Cardiac fibroblast (primary cell): ENCODE data around the gene FBF1.
"Not testable (repeated sequence)": the region's sequence is repeated elsewhere in the genome, so short reads cannot be mapped to it uniquely, and the experiment has no call there.

ENCODE experiments used
- DNase-seq, 2 donors: peaks; one replicate each; pipeline versions ENCODE4 v3.0.0 to v3.0.0-alpha.2; 2010; ENCODE audit warnings: low read depth in 2 of 2
- H3K4me3 ChIP-seq, 2 donors: replicated peaks in 1 of 2; 1 replicate in 1 of 2; 2 replicates in 1 of 2; pipeline ENCODE4 v1.5.1; 2011; ENCODE audit warnings: low read depth in 2 of 2, low read length in 2 of 2, mild to moderate bottlenecking in 2 of 2, moderate library complexity in 1 of 2
- TF ChIP-seq, protein P1 (sequence below): IDR thresholded peaks from one replicate; pipeline ENCODE4 v1.5.1; 2011; ENCODE audit warnings: low read depth, mild to moderate bottlenecking, low read length, inconsistent platforms

FBF1 gene

DNA sequence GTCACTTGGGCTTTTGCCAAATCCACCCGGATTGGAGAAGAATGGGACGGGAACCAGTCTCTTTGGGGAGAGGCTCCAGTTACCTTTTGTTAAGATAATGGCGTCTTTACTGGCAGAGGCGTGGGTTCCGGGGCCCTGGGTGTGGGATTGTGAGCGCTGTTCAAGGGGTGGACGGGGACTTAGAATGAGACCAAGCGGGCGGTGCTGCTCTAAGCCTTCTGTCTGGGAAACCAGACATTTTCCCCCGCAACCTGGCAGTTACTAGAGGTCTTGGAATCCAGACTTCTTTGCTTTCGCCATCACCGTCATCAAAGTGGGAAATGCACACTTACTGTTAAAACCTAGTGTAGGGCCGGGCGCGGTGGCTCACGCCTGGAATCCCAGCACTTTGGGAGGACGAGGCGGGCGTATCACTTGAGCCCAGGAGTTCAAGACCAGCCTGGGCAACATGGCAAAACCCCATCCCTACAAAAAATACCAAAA, 38.9 kb upstream of the FBF1 start:
- peak overlapping the region; percentile 82 to 89 for H3K4me3 ChIP-seq
- TF ChIP-seq, protein P1, sequence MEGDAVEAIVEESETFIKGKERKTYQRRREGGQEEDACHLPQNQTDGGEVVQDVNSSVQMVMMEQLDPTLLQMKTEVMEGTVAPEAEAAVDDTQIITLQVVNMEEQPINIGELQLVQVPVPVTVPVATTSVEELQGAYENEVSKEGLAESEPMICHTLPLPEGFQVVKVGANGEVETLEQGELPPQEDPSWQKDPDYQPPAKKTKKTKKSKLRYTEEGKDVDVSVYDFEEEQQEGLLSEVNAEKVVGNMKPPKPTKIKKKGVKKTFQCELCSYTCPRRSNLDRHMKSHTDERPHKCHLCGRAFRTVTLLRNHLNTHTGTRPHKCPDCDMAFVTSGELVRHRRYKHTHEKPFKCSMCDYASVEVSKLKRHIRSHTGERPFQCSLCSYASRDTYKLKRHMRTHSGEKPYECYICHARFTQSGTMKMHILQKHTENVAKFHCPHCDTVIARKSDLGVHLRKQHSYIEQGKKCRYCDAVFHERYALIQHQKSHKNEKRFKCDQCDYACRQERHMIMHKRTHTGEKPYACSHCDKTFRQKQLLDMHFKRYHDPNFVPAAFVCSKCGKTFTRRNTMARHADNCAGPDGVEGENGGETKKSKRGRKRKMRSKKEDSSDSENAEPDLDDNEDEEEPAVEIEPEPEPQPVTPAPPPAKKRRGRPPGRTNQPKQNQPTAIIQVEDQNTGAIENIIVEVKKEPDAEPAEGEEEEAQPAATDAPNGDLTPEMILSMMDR = no peak
- peak in 1 of 2 donors; percentile 82 for DNase-seq

DNA sequence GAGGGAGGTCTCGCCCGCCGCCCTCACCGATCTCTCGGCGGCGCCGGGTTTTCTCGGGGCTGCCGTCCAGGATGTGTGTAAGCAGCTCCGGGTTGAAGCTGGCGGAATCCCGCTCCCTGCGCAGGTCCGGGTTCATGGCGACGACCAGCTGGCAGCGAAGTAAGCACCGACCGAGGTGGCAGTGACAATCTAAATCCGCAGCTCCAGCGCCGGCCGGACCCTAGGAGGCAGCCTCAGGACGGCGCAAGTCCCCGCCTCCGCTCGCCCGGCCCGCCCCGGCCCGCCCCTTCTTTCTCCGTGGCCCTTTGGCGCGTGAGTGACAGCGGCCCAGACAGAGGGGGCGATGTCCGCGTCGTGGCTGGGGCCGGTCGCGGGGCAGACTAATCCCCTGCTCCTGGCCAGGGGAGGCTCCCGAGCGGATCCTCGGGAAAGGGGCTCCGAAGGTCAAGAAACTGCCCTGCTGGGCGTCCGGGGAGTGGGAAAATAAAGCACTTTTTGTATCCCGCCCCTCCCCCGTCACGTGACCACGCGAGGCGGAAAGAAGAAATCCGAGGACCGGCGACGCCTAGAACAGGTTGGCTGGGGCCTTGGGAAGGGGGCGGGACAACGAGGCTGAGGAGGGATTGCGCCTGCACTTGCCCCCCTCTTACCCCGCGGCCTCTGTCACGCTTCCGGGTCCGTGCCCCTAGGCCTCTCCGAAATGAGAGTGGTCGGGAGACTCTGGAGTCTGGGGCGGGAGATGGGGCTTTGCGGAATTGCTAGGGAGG, 38.3 kb upstream of the FBF1 start, which contains the start of the genes ACOX1 and TEN1:
Gene ACOX1 (minus strand): TSS at position 229 of the 767 bp plus-strand sequence. CDS start 93 bp downstream, at position 136.
Gene TEN1 (plus strand): TSS at position 303 of the 767 bp plus-strand sequence. CDS start 6,953 bp downstream, outside the sequence.
- peak within 1 kb of the TSS; percentile 82 to 89 for H3K4me3 ChIP-seq
- TF ChIP-seq, protein P1 = peak; percentile 2
- DNase-seq = peak; percentile 97 to 98

DNA sequence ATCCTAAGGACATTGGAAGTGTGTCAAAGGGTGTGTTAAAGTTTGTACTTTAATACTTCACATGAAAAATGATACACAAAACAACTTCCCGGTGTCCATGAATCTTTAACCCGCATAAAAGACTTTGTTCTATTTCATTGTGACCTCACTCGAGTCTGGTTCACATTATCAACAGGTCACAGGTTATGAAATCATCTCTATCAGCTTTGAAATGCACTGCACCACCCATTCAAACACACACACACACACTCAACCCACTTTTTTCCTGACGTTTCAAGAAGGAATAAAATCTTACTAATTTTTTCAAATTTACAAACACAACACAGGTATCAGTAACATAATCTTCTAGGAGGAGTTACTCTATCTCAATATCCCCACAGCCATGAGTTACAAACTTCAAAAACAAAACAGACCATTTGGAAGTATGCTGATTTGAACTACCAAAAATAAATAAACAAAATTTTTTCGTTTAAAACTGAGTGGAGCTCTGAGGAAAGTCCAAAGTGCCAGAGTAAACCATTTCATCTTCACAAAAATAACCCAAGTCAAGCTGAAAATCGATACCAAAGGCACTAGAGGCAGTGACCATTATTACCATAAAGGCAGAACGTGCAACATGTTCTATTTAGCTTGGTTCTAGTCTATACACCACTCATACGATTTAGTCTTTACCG, 35.5 kb upstream of the FBF1 start:
- TF ChIP-seq, protein P1 = no peak
- DNase-seq = no peak

DNA sequence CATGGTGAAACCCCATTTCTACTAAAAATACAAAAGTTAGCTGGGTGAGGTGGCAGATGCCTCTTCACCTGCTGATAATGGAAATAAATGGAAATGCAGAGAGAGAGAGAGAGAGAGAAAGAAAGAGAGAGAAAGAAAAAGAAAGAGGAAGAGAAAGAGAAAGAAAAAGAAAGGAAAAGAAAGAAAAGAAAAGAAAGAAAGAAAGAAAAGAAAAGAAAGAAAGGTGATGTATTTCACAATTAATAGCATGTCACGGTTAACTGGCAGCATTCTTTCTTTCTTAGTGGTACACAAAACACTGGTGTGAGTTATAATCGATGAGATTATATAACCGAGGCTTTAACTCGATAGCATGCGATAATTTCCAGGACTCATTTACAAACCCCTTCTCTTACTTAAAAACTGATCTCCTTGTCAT, 34.9 kb upstream of the FBF1 start:
- no peak for DNase-seq
- H3K4me3 ChIP-seq = no peak overlapping the region
- TF ChIP-seq, protein P1 = no peak

More for the DNA sequence above, 35.5 kb upstream of the FBF1 start:
- no peak overlapping the region for H3K4me3 ChIP-seq

DNA sequence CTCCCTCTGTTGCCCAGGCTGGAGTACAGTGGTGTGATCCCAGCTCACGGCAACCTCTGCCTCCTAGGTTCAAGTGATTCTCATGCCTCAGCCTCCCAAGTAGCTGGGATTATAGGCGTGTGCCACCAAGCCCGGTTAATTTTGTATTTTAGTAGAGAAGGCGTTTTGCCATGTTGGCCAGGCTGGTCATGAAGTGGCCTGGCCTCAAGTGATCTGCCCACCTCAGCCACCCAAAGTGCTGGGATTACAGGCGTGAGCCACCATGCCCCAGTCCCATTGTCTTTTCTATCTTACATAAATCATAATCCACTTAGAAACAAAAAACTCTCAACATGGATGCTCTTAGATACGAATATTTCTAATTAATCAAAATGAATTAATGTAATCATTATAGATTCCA, 34.3 kb upstream of the FBF1 start:
- DNase-seq, H3K4me3 ChIP-seq: not testable (repeated sequence)

DNA sequence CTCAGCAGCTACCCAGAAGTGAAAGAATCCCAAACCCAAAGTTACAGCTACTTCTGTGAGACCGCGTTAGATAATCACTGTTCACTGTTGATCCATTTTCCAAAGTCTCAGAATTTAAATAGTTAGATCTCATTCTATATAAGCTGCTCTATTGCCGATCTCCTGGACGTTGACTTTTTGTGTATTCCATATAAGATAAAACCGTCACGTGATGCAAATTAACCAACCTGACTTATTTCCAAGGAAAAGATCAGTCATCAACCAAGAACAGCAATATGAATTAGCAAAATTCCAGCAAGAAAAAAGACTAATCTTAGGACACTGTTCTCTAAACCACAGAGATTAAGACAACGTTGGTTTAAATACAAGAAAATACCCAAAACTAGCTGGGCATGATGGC, 29.8 kb upstream of the FBF1 start:
- TF ChIP-seq, protein P1 = no peak
- H3K4me3 ChIP-seq = no peak overlapping the region
- no peak for DNase-seq

DNA sequence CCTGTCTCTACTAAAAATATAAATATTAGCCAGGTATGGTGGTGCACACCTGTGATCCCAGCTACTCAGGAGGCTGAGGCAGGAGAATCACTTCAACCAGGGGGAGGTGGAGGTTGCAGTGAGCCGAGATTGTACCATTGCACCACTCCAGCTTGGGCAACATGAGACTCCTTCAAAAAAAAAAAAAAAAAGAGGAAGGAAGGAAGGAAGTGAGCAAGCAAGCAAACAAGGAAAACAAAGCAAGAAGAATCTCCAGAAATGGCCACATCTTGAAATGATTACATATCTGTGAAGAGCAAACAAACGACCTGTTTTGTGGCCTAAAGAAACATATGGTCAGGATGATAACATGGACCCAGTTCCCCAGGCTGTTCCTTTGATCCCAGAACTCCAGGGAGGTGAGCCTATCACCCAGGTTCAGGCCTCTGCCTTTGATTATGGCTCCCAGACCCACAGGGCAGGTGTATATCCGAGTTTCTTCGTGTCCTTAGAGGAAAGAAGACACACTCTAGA, 29.2 kb upstream of the FBF1 start:
- H3K4me3 ChIP-seq = no peak overlapping the region
- TF ChIP-seq, protein P1 = no peak
- peak; percentile 38 to 62 for DNase-seq

DNA sequence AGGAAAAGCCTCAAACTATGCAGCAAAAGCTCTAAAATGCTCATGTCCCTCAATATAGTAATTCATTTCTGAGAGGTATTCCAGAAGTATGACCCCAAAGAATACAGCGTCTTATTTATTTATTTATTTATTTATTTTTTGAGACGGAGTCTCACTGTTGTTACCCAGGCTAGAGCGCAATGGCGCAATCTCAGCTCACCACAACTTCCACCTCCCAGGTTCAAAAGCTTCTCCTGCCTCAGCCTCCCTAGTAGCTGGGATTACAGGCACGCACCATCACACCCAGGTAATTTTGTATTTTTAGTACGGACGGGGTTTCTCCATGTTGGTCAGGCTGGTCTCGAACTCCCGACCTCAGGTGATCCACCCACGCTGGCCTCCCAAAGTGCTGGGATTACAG, 28.2 kb upstream of the FBF1 start:
- DNase-seq, H3K4me3 ChIP-seq: not testable (repeated sequence)
